HG03378 (cell line): ENCODE data around the gene IFI16.

ENCODE experiments used
- ATAC-seq: cut with Tn5 transposase; IDR thresholded peaks from one replicate; pipeline ENCODE4 v1.9.1; 2021; ENCODE audit warnings: mild to moderate bottlenecking, moderate library complexity; ENCODE audit not compliant: unreplicated experiment

IFI16 gene

DNA sequence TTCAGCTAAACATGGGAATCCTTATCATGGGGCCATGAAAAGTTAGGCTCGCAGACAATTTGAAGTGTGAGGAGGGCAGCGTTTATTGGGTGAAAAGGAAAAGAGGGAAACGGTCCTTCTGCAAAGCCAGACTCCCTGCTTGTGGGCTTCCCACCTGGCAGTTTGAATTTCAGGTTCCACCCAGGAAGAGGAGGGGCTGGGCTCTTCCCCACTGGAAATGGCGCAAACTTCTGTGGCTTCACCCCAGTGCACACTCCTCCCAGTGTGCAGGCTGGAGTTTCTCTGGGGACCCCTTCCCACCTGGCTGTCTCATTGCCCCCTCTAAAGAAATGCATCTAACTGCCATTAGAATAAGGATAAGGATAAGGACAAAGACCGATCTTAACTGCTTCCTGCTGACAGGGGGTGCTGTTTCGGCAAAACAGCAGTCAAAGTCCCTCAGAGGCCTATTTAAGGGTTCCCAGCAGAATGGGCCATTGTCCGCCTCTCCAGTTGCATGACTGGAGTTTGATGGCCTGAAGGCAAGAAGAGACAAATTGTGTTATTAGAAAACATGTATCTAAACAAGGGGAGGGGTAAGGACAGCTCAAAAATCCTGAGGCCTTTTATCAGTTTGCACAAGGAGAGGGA, 46.5 kb downstream of the IFI16 start:
- no peak for ATAC-seq

DNA sequence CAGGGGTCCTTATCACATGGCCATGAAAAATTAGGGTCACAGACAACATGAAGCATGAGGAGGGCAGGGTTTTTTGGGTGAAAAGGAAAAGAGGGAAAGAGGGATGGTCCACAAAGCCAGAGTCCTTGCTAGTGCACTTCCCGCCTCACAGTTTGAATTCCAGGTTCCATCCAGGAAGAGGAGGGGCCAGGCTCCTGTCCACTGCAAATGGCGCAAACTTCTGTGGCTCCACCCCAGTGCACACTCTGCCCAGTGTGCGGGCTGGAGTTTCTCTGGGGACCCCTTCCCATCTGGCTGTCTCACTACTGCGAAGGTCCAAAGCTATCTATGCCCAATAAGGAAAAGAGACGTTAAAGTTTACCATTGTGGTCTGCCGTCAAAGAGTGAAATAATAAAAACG, 49.0 kb downstream of the IFI16 start:
- ATAC-seq, result no peak

DNA sequence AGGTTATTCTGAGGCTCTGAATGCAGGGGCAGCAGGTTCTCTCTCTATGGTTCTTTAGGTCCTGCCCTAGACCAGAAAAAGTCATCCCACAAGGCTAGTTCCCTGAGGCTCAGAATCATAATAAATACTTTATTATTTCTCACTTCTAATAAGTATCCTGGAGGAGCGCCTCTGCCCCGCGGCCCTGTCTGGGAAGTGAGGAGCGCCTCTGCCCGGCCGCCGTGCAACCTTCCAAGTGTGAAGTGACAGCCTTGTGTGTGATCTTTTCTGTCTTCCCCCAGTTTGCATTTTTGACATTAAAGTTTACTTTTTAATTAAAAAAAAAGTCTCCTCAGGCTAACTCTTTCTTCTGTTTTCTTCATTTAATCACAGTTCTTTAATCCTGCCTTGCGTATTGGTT, 55.4 kb downstream of the IFI16 start:
- no peak for ATAC-seq

DNA sequence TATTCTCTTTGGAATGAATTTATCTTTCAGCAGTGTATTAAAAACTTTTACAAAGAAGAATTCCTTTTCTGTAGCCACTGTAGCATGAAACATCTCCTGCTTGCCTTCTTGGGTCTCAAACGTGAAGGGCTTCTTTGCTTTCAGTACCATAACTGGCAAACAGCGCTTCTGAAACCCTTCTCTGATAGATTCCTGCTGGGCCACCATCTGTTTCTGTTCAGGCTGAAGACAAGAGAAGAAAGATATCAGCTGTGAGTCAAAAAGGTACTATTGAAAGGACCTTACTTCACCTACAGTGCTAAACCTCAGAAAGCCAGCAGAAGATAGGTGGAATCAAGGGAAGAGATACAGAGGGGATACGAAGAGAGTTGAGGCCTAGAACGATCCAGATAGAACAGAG, 56.4 kb downstream of the IFI16 start:
- no peak for ATAC-seq

DNA sequence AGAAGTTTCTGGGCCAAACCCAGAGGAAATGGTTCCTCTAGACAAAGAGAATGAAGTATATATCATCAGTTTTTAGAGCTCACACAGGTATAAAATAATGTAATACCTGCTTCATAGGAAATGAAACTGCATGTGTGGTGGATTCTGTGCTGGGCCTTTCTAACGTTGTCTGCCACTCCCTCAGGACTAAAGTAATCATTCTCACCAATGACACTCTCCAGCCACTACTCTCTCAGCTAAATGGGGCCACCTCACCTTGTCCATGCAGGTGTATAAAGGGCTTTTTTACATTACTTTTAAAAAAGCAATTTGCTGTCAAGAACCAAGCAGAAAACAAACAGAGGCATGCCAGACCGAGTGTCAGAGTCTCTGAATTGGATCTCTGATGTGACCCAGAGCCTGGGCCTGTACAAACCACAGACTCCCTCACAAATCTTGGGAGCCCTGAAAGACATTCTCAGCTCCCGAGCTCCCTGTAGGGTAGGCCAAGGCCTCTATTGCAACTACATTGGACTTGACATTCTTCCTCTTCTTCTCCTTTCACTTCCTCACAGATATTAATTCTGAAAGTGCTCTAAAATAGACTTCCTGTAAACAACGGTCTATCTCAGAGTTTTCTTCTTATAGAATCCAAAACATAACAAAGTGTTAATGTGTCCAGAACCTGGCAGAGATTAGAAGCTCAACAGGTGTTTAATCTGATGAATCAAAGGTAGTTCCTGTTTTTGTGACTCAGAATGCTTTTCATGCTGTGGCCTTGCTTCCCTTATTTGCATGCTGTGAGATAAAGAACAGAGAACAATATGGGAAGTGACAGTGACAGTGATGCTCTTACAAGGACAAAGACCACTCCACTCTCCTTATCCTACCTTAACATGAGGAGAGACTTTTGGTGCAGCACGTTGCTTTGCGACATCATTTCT, 58.3 kb downstream of the IFI16 start:
- ATAC-seq, result peak; percentile 88

DNA sequence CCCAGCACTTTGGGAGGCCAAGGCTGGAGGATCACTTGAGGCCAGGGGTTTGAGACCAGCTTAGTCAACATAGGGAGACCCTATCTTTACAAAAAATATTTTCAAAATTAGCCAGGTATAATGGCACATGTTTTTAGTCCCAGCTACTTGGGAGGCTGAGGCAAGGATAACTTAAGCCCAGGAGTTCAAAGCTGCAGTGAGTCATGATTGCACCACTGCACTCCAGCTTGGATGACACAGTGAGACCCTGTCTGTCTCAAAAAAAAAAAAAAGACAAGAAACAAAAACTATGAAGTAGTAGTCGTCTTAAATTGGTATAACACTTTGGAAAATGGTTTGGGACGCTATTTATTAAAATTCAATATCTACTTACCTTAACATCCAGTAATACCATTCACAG, 59.2 kb downstream of the IFI16 start:
- no peak for ATAC-seq

DNA sequence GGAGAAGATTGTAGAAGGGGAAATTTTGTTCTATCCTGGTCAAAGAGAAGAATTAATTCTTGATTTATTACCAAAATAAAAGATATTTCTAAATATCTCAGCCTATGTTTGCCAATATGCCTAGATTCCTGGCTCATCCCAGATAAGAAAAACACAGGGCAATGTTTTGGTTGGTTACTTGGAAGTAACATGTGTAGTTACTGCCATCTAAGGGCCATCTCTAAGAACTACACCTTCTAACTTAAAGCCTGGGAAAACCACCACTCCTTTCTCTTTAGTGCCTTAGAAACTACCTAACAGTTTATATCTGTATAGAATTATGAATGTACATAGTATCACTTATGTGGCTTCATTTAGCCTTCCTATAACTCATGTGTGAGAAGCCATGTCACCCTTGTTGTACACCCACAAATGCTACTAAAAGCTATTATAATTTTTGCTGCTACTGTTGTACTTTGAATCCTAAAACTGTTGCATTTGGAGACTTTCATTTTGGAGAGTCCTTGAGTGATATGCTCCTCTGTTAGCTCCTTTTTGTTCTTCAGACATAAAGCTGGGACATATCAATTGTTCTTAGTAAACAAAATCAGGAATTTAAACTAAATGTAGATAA, 62.4 kb downstream of the IFI16 start:
- no peak for ATAC-seq

DNA sequence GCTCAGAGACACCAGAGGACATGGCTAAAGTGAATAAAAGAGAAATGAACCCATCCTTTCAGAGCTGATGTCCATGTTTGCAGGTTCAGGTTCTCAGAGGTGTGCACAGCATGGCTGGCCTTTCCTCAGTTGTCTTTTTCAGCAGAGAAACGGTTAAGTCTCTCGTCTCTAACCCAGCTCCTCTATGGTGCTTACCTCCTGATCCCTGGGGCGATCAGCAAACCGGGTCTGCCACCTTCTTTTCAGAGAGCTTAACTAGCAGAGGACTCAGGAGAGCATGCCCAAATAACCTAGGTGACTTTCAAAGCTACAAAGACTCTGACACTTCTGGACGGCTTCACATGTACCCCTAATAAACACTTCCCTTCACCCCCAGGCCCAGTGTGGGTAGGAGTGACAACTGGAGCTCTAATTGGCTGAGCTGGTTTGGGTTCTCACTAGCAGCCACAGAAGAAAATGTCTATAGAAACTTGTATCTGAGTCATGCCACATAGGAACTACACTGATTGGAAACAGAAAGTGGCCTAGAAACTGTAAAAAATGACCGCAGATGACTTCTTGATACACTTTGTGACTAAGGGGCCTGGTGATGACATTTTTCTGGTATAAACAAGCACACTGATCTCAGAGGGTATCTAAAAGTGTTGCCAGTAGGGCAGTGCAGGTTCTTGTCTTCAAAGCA, 66.9 kb downstream of the IFI16 start, which contains the start of gene AIM2:
AIM2 (minus strand) TSS at position 329 of the 682 bp plus-strand sequence. CDS start 3,267 bp downstream, outside the sequence.
- ATAC-seq, result peak; percentile 82

DNA sequence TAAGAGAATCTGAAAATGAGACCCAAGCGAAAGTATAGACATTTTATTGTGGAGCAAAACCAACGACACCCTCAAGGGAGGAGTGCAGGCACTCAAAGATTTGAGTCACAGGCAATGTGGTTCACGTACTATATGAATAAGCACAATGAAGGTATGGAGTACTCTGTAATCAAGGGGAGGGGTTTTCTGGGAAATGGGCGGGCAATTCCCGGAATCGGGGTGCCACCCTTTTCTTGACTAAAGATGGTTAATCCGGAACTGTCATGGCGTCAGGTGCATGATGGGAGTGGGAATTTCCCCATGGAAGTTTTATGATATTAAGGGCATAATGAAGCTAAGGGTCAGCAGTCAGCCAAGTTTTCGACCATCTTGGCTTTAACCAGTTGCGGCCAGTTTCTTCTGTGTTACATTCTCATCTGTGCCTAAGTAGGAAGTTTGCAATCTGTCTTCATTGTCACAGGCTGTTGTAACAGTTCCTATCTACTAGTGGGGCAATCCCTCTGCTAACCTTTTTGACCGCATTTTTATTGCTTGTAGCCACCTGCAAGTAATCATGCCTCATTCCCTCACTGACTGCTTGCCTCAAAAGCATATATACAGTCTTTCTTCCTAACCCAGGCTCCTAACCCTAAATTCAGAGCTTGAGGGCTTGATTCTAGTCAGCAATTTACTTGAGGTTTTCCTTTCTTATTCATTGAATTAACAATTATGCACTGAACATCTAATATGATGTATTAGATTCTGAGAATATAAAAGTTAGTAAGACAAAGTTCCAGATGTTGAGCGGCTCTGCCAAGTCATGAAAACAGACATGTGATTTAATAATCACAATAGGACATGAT, 67.6 kb downstream of the IFI16 start:
- peak; percentile 63 for ATAC-seq

DNA sequence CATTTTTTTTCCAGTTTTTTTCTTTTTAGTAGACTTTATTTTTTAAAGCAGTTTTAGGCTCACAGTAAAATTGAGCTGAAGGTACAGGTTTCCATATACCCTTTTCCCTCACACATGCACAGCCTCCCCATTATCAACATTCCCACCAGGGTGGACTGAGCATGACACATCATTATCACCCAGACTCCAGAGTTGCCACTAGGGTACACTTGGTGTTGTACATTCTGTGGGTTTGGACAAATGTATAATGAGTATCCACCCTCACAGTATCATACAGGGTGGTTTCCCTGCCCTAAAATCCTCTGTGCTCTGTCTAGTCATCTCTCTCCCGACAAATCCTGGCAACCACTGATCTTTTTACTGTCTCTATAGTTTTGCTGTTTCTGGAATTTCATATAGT, 69.8 kb downstream of the IFI16 start:
- ATAC-seq, result no peak

DNA sequence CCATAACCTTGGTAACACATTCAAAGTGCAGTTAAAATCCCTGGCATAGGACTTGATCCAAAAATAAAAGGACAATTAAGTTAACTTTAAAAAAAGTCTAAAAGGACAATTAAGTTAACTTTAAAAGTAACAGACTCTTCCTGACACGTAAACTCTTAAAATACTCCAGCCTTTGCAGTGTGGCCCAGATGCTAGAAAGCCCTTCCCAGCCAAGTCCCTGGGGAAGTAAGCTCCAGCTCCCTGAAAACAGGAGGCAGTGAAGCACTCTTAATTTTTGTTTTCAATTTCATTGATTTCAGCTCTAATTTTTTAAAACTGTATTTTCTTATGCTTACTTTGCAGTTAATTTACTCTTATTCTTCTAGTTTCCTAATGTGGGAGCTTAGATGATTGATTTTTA, 71.9 kb downstream of the IFI16 start:
- ATAC-seq, result no peak

DNA sequence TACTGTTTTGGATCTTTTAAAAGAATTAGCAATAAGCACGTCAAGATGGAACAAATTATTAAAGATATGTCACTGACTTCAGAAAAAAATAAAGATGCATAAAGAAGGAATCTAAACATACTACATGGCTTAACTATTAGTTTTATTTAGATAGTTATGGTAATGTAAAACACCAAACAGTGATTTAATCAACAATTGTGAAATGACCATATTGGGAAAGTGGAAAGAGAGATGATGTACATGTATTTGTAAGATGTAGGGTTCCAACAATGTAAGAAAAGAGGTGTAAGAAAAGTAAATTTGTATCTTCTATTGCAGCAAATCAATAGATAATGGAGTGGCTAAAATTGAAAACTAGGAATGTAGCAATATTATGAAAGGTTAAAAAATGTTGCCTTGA, 73.3 kb downstream of the IFI16 start:
- no peak for ATAC-seq

DNA sequence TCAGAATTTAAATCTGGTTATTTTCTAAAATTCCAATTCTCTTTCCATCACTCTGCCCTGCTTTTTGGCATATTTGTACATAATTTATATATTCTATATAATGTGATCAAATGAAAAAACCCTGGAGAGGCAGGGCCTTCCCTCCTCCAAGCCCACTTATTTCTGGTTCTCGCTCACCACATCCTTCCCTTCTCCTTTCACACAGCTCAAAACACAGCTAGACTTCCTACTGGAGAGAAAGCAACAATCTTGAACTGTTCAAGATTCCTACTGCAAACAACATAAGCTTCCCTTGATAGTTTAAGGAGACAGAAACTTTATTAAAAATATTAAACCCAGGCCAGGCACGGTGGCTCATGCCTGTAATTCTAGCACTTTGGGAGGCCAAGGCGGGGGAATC, 74.4 kb downstream of the IFI16 start:
- no peak for ATAC-seq

DNA sequence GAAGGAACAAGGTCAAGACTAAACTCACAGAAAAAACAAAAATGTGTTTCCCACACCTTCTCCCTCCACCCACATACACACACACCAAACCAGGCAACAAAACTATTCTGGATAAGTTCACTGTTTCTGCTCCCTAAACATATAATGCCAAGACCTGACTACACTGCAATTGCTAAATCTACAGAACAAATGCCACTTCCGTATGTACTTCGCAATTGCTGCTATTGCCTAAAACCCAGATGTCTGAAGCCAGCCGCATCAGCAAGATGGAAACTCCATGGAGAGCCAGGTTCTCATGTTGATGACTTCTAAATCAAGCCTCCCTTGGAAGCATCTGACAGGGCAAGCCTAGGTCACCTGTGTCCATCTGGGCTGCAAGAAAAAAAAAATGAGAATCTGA, 75.2 kb downstream of the IFI16 start:
- ATAC-seq, result no peak

DNA sequence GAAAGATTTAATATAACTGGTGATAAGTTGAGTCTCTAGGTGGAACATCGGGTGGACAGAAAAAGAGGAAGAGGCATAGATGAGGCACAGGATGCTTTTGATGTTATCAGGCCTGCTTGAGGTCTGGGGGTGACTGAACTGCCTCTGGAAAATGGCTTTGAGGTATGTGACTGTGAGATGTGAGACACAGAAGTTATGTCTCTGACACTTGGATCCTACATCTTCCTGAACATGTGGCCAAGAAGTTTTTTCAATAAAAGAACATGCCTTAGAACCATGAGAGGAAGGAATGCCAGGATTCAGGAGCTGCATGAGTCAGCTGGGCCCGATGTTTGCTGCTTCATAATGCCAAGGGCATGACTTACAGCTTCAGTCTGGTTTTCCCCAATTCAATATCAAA, 78.3 kb downstream of the IFI16 start:
- no peak for ATAC-seq

DNA sequence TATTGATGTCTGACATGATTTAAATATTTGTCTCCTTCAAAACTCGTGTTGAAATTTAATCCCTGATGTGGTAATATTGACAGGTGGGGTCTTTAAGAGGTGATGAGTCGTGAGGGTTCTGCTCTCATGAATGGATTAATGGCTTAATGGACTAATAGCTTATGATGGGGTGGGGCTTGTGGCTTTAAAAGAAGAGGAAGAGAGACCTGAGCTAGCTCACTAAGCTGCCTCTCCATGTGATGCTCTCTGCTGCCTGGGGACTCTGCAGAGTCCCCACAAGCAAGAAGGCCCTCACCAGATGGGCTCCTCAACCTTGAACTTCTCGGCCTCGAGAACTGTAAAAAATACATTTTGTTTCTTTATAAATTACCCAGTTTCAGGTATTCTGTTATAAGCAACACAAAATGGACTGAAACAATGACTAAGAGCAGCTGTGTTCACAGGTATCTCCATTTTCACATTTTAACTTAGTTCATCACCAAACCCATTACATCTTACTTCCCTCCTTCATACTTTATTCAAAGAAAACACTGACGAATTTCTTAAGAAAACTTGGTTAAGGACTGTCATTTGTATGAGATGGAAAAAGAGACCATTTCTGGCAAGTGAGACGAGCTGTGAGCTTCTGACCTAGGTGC, 79.0 kb downstream of the IFI16 start:
- no peak for ATAC-seq

DNA sequence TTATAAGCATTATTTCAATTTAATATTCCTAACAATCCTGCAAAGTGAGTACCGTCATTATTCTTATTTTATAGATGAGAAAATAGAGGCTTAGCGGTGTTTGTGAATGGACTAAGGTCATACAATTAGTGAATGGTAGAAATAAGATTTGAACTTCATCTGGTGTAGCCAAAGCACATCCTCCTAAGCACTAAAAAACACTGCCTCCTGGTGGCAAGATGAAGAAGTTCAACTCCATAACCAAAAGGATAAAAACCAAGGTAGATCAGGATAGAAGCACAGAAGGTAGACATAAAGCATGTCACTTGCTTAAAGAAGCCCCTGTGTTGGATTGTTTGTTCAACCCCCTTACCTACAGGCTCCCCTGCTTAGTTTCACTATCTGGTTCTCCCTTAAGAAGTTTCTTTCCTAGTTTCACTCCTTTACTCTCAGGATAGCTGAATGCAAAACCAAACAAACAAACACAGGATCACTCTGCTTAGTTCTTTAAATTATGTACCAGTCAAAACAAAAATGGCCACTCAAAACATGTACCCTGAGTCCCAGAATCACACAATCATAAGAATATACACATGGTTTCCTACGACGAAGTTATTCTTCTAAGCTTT, 79.6 kb downstream of the IFI16 start:
- no peak for ATAC-seq

DNA sequence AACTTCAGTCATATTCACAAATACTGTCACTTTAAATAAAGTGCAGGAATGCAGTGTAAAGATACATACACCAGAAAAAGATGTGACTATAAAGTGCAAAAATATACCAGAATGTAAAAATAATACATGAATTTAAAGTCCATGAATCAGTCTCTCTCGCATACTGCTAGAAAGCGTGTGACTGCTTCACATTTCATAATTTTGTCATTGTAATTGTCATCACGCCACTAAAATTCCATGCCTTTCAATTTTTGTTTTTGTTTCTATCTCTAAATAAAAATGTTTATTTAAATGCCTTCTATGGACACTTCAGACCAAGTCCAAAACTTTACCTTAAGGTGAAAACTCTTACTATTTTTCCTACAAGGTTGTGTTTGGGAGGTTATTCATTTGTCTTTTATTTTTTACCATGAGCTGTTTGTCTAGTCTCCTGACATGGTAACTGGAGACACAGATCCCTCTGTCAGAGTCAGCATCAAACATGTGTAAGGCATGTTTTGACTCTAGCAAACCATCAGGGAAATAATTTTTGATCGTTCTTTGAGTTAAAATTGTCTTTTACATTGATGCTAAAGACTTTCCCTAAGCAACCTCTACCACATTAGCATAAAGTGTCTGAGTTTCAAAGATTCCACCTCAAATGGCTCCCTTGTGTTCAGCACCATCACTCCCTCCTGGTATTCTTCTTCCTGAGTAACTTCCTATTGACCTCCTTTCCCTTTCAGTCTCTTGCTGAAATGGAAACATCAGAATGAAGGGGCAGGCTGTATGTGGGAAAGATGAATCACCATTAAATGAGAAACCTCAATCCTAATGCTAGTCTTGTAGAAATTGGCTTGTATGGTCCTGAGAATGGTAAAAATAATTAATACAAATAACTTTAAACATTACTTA, 80.8 kb downstream of the IFI16 start:
- no peak for ATAC-seq

DNA sequence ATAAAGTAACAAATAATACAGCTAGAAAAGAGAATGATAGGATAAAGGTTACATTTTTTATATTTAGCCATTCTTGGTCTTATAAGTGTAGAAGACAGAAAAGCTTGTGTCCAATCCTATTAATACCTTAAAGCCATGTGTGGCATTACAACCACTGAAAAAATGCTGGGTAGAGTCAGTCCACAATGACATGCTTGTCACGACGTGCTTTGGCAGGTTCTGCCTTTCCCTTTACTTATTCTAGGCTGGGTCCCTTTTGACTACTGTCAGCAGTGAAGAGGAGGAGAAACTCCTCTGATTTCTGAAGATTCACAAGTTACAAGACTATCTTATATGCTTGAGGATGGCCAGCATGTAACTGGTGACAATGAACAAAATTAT, 81.5 kb downstream of the IFI16 start:
- no peak for ATAC-seq
